Common myeloid progenitor, CD34-positive (primary cell): ENCODE results near the gene F12.
"Not testable (repeated sequence)": the region's sequence is repeated elsewhere in the genome, so short reads cannot be mapped to it uniquely, and the experiment has no call there.

Experiments used
- CTCF ChIA-PET: fragments of 350-600 bp; sonication (Branson Sonifier 250); formaldehyde crosslinking; loops from one replicate; lab custom pipeline; 2021; ENCODE audit warnings: antibody characterized with exemption; lab: Charles Lee
- POLR2A ChIA-PET: fragments of 350-600 bp; sonication (Branson Sonifier 250); formaldehyde crosslinking; loops from one replicate; lab custom pipeline; 2021; ENCODE audit warnings: antibody characterized with exemption; lab: Charles Lee
- DNase-seq, 3 donors: peaks; one replicate each; pipeline versions ENCODE4 v3.0.0 to v3.0.0-alpha.2; 2013
- H3K27ac ChIP-seq, 2 experiments: 1 replicate in 1 of 2; 2 replicates in 1 of 2; pipeline ENCODE4 v1.7.0; 2013; ENCODE audit warnings: inconsistent platforms in 2 of 2, low read length in 2 of 2, mild to moderate bottlenecking in 2 of 2, low read depth in 1 of 2, moderate library complexity in 1 of 2; ENCODE audit not compliant: severe bottlenecking in 2 of 2, insufficient read depth in 1 of 2, poor library complexity in 1 of 2
- H3K27me3 ChIP-seq, 5 experiments: replicated peaks in 2 of 5; 1 replicate in 3 of 5; 2 replicates in 2 of 5; pipeline versions ENCODE4 v1.6.1 to v1.7.0; 2013; ENCODE audit warnings: low read length in 4 of 5, mild to moderate bottlenecking in 2 of 5, moderate library complexity in 2 of 5, inconsistent platforms in 1 of 5; ENCODE audit not compliant: insufficient read depth in 5 of 5, control insufficient read depth in 4 of 5
- H3K36me3 ChIP-seq, 4 experiments: 1 replicate in 2 of 4; 2 replicates in 2 of 4; pipeline versions ENCODE4 v1.6.1 to v1.7.0; 2013; ENCODE audit warnings: low read length in 3 of 4, control low read depth in 1 of 4, mild to moderate bottlenecking in 1 of 4; ENCODE audit not compliant: control insufficient read depth in 4 of 4, insufficient read depth in 4 of 4
- H3K4me1 ChIP-seq, 4 experiments: 1 replicate in 3 of 4; 2 replicates in 1 of 4; pipeline versions ENCODE4 v1.6.1 to v1.7.1; 2013; ENCODE audit warnings: low read length in 3 of 4, mild to moderate bottlenecking in 3 of 4, control low read depth in 1 of 4, inconsistent platforms in 1 of 4, moderate library complexity in 1 of 4; ENCODE audit not compliant: control insufficient read depth in 4 of 4, insufficient read depth in 4 of 4; ENCODE audit errors: control extremely low read depth in 1 of 4
- H3K4me3 ChIP-seq, 7 experiments: 1 replicate in 4 of 7; 2 replicates in 3 of 7; pipeline versions ENCODE4 v1.5.1 to v1.7.0; 2013; ENCODE audit warnings: mild to moderate bottlenecking in 7 of 7, low read length in 6 of 7, moderate library complexity in 6 of 7, inconsistent platforms in 2 of 7, low read depth in 2 of 7, control low read depth in 1 of 7; ENCODE audit not compliant: insufficient read depth in 4 of 7, control insufficient read depth in 1 of 7; ENCODE audit errors: extremely low read depth in 1 of 7
- H3K9me3 ChIP-seq, 5 experiments: 1 replicate in 4 of 5; 2 replicates in 1 of 5; pipeline versions ENCODE4 v1.6.1 to v1.7.1; 2013; ENCODE audit warnings: low read length in 4 of 5, mild to moderate bottlenecking in 2 of 5, inconsistent platforms in 1 of 5, low read depth in 1 of 5, moderate library complexity in 1 of 5; ENCODE audit not compliant: control insufficient read depth in 4 of 5, insufficient read depth in 2 of 5; ENCODE audit errors: control extremely low read depth in 1 of 5
- WGBS: methylation state at CpG from one replicate; pipeline ENCODE4 v1.1.5; 2013; ENCODE audit not compliant: insufficient coverage; 5-methylcytosine and 5-hydroxymethylcytosine counted together

The F12 gene

DNA sequence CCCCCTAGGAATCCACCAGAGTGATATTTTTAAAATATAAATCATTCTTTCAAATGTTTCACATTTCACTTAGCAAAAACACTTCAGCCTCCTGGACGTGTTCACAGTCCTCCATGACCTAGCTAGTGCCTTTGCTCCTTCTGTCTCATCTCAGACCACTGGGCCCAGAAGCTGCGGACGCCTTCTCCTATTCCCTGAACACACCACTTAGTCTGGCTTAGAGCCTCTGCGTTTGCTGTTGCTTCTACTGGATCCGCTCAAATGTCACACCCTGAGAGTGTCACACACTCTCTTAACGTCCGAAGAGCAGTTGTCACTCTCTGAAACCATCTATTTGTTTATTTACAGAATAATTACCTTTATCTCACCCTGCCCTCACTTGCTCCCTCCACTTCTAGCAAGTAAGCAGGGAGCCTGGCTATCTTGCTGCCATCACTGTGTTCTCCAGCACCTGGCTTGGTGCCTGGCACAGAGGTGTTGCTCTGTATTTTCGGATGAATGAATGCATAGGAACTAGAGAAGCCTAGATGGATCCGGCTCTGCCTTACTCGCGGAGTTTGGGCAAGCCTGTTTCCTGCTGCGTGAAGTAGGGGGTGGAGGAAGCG, 15.9 kb upstream of the F12 start:
- Histone ChIP-seq H3K27ac (peak overlapping the region in 1 of 2 experiments; percentile 87), H3K4me3 (peak overlapping the region; percentile 59 to 79 (median 71)), H3K27me3 (no peaks in the 10 kb centered on the region), H3K36me3 (peaks cover 0 to 7% (median 2%) of the 10 kb centered on the region in 4 experiments), H3K9me3 (no peaks in the 10 kb centered on the region), H3K4me1 (peaks cover 13 to 47% (median 43%) of the 10 kb centered on the region in 4 experiments)
- WGBS, result 47% methylated on average over 11 of the region's 13 CpGs
- ChIA-PET POLR2A (interaction anchor here (0.6 to 1.3 kb wide), 2 partner anchors 21 to 23 kb away, joined by 3 read pairs; no protein-coding TSS in a partner anchor), CTCF (interaction anchor here (0.7 to 23.4 kb wide), 4 partner anchors 17 to 121 kb away, joined by 3 to 387 read pairs (median 180); partner anchors contain the start of genes F12, PFN3 and PRR7)
- no peak for DNase-seq

GRCh38 chr5:177423671-177424070, 14.3 kb upstream of the F12 start:
- no peak for DNase-seq
- no peaks in the 10 kb centered on the region for H3K9me3 ChIP-seq
- H3K27ac ChIP-seq, result no peak overlapping the region
- 100% methylated on average over 2 of the region's 2 CpGs for WGBS
- H3K4me1 ChIP-seq, result peaks cover 7 to 31% (median 27%) of the 10 kb centered on the region in 4 experiments
- H3K4me3 ChIP-seq, result no peak overlapping the region
- H3K27me3 ChIP-seq, result no peaks in the 10 kb centered on the region
- POLR2A ChIA-PET, result no interaction called here
- peaks cover 0 to 6% (median 0%) of the 10 kb centered on the region in 4 experiments for H3K36me3 ChIP-seq
- CTCF ChIA-PET, result interaction anchor here (0.9 to 23.4 kb wide), 5 partner anchors 14 to 84 kb away, joined by 3 to 387 read pairs (median 22); partner anchors contain the start of genes F12, PFN3 and PRR7

GRCh38 chr5:177421062-177421798, 11.9 kb upstream of the F12 start:
- Histone ChIP-seq H3K4me1 (peaks cover 6 to 17% (median 16%) of the 10 kb centered on the region in 4 experiments), H3K36me3 (no peaks in the 10 kb centered on the region), H3K4me3 (no peak overlapping the region), H3K27ac (no peak overlapping the region), H3K27me3 (no peaks in the 10 kb centered on the region), H3K9me3 (no peaks in the 10 kb centered on the region)
- ChIA-PET POLR2A (interaction anchor here (0.8 kb wide), 1 partner anchor 10 kb away, joined by 3 read pairs; no protein-coding TSS in a partner anchor), CTCF (interaction anchor here (1.6 to 23.4 kb wide), 3 partner anchors 13 to 30 kb away, joined by 4 to 387 read pairs (median 337); partner anchors contain the start of genes F12, PFN3 and PRR7)
- WGBS, result 96% methylated on average over 5 of the region's 6 CpGs
- DNase-seq, result no peak

DNA sequence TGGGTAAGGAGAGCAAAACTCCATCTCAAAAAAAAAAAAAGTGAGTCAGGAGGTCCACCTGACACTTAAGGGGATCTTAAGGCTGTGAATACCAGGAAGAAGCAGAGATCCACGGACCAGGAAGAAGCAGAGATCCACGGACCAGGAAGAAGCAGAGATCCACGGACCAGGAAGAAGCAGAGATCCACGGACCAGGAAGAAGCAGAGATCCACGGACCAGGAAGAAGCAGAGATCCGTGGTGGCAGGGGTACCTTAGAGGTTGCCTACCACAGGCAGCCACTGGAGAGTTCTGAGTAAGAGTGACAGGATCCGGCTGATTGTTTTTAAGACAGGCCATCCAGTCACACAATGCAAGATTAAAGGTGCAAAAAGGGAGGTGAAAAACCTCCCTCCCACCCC, 11.1 kb upstream of the F12 start:
- not testable (repeated sequence) for H3K27me3 ChIP-seq, H3K9me3 ChIP-seq, H3K36me3 ChIP-seq, H3K4me3 ChIP-seq, H3K27ac ChIP-seq, DNase-seq
- ChIA-PET POLR2A (interaction anchor here (0.8 kb wide), 1 partner anchor 11 kb away, joined by 3 read pairs; no protein-coding TSS in a partner anchor), CTCF (interaction anchor here (23.1 to 23.4 kb wide), 2 partner anchors 12 to 28 kb away, joined by 337 to 387 read pairs; partner anchors contain the start of genes F12, PFN3 and PRR7)
- 89% methylated on average over 3 of the region's 7 CpGs for WGBS
- H3K4me1 ChIP-seq, result peaks cover 6 to 17% (median 12%) of the 10 kb centered on the region in 4 experiments

- DNase-seq, result no peak
- 97% methylated on average over 3 of the region's 3 CpGs for WGBS
- POLR2A ChIA-PET, result no interaction called here
- Histone ChIP-seq H3K27ac (no peak overlapping the region), H3K9me3 (no peaks in the 10 kb centered on the region), H3K27me3 (no peaks in the 10 kb centered on the region), H3K36me3 (no peaks in the 10 kb centered on the region), H3K4me3 (no peak overlapping the region), H3K4me1 (peaks cover 2 to 15% (median 6%) of the 10 kb centered on the region in 4 experiments)
- CTCF ChIA-PET, result interaction anchor here (23.1 to 23.4 kb wide), 2 partner anchors 11 to 29 kb away, joined by 337 to 387 read pairs; partner anchors contain the start of genes F12, PFN3 and PRR7
These were observed 9.7 kb upstream of the F12 start for GRCh38 chr5:177419046-177419445.

GRCh38 chr5:177417081-177417480, 7.7 kb upstream of the F12 start:
- H3K4me3 ChIP-seq, H3K27me3 ChIP-seq, H3K36me3 ChIP-seq, H3K9me3 ChIP-seq, H3K27ac ChIP-seq, DNase-seq: not testable (repeated sequence)
- CTCF ChIA-PET, result interaction anchor here (0.7 to 23.4 kb wide), 5 partner anchors 7 to 31 kb away, joined by 3 to 387 read pairs (median 337); partner anchors contain the start of genes F12, GRK6, PFN3 and PRR7
- H3K4me1 ChIP-seq, result peaks cover 2 to 25% (median 12%) of the 10 kb centered on the region in 4 experiments
- WGBS, result 88% methylated on average over 6 of the region's 6 CpGs
- POLR2A ChIA-PET, result interaction anchor here (1.1 to 1.2 kb wide), 2 partner anchors 9 to 27 kb away, joined by 3 to 4 read pairs; no protein-coding TSS in a partner anchor
